ENCODE results near the gene MAGEE2.

GRCh38 chrX:75781611-75782010 is 3.4 kb downstream of the MAGEE2 start:
- TF ChIP-seq YY1 (IDR thresholded peaks at IDR 0.05; ENCODE audit: insufficient read depth, insufficient read length) (no peak), ZNF274 (IDR thresholded peaks at IDR 0.05; ENCODE audit: low read depth, low read length) (no peak)
